IMR-90 (cell line): ENCODE results near the gene IL17REL. TPM values are rescaled to one million over a fixed set of nuclear protein-coding genes. Genes with fewer than 3 reads are reported as not detected.
A peak's percentile ranks its signal among the peaks of the same experiment; 100 is the strongest.

ENCODE experiments used
- ATAC-seq: fragments of 200-7000 bp; cut with Tn5 transposase; 2 replicates; pipeline ENCODE4 v1.9.1; 2020; ENCODE audit warnings: low read depth, mild to moderate bottlenecking, moderate library complexity
- BruUV-seq: library from RNA; stranded (reverse); fragments of 400-500 nt; replicated peaks from 2 replicates; lab custom pipeline; 2021; lab: Mats Ljungman, UMichigan
- CTCF ChIA-PET: fragments of 300-600 bp; formaldehyde crosslinking; extraction: SDS; loops from one replicate; lab custom pipeline; 2021; ENCODE audit warnings: antibody characterized with exemption; lab: Yijun Ruan, JAX
- POLR2A ChIA-PET: fragments of 300-600 bp; sonication (Branson Sonifier 250); formaldehyde crosslinking; loops from one replicate; lab custom pipeline; 2022; ENCODE audit warnings: antibody characterized with exemption; ENCODE audit not compliant: unreplicated experiment; lab: Charles Lee
- DNase-seq: peaks from one replicate; pipeline ENCODE4 v3.0.0; 2013
- H2AFZ ChIP-seq: replicated peaks from 2 replicates; pipeline ENCODE3; 2013; ENCODE audit warnings: low read length, mild to moderate bottlenecking; ENCODE audit not compliant: poor library complexity
- H2AK5ac ChIP-seq: 2 replicates; pipeline ENCODE4 v1.6.1; 2013; ENCODE audit warnings: low read depth, low read length, inconsistent platforms
- H2AK9ac ChIP-seq: replicated peaks from 2 replicates; pipeline ENCODE3; 2013; ENCODE audit warnings: mild to moderate bottlenecking, low read depth, low read length, moderate library complexity; ENCODE audit not compliant: poor library complexity
- H2BK120ac ChIP-seq: 2 replicates; pipeline ENCODE4 v1.6.1; 2013; ENCODE audit warnings: low read depth, low read length, inconsistent platforms
- H2BK15ac ChIP-seq: 3 replicates; pipeline ENCODE4 v1.6.1; 2013; ENCODE audit warnings: low read depth, low read length, inconsistent platforms
- H2BK20ac ChIP-seq: 2 replicates; pipeline ENCODE4 v1.6.1; 2013; ENCODE audit warnings: low read depth, mild to moderate bottlenecking, inconsistent platforms, low read length, moderate library complexity
- H2BK5ac ChIP-seq: 2 replicates; pipeline ENCODE4 v1.6.1; 2013; ENCODE audit warnings: mild to moderate bottlenecking, low read depth, low read length, inconsistent platforms; ENCODE audit not compliant: poor library complexity, severe bottlenecking
- H3K14ac ChIP-seq: replicated peaks from 2 replicates; pipeline ENCODE4 v1.6.1; 2013; ENCODE audit warnings: low read depth, low read length, inconsistent platforms
- H3K18ac ChIP-seq: 2 replicates; pipeline ENCODE4 v1.6.1; 2013; ENCODE audit warnings: low read depth, low read length, control low read depth
- H3K23ac ChIP-seq: 2 replicates; pipeline ENCODE4 v1.6.1; 2013; ENCODE audit warnings: low read depth, low read length, inconsistent platforms
- H3K27ac ChIP-seq: 2 replicates; pipeline ENCODE4 v1.5.1; 2013; ENCODE audit warnings: mild to moderate bottlenecking, control low read depth, low read length; ENCODE audit not compliant: insufficient read depth
- H3K27me3 ChIP-seq: 2 replicates; pipeline ENCODE4 v1.6.1; 2013; ENCODE audit warnings: low read length; ENCODE audit not compliant: control insufficient read depth, insufficient read depth
- H3K36me3 ChIP-seq: 2 replicates; pipeline ENCODE4 v1.6.1; 2013; ENCODE audit warnings: low read length, mixed read lengths; ENCODE audit not compliant: control insufficient read depth, insufficient read depth
- H3K4ac ChIP-seq: 2 replicates; pipeline ENCODE4 v1.6.1; 2013; ENCODE audit warnings: low read depth, low read length, inconsistent platforms
- H3K4me1 ChIP-seq: 2 replicates; pipeline ENCODE4 v1.6.1; 2013; ENCODE audit warnings: low read length, mixed read lengths; ENCODE audit not compliant: control insufficient read depth, insufficient read depth
- H3K4me2 ChIP-seq: 2 replicates; pipeline ENCODE4 v1.6.1; 2013; ENCODE audit warnings: low read depth, mild to moderate bottlenecking, control low read depth, low read length, moderate library complexity
- H3K4me3 ChIP-seq: 2 replicates; pipeline ENCODE4 v1.5.1; 2013; ENCODE audit warnings: low read depth, mild to moderate bottlenecking, control low read depth, low read length, moderate library complexity; ENCODE audit not compliant: insufficient read depth
- H3K56ac ChIP-seq: 2 replicates; pipeline ENCODE4 v1.6.1; 2013; ENCODE audit warnings: low read length, inconsistent platforms; ENCODE audit not compliant: insufficient read depth; ENCODE audit errors: extremely low read depth
- H3K79me1 ChIP-seq, 2 experiments: 2 replicates each; pipeline ENCODE4 v1.6.1; 2013; ENCODE audit warnings: low read length in 2 of 2, inconsistent platforms in 1 of 2, low read depth in 1 of 2
- H3K9ac ChIP-seq: 2 replicates; pipeline ENCODE4 v1.6.1; 2013; ENCODE audit warnings: low read depth, low read length, control low read depth
- H3K9me1 ChIP-seq: 2 replicates; pipeline ENCODE4 v1.6.1; 2013; ENCODE audit warnings: low read length, inconsistent platforms; ENCODE audit not compliant: insufficient read depth
- H3K9me3 ChIP-seq: 2 replicates; pipeline ENCODE4 v1.6.1; 2013; ENCODE audit warnings: low read length; ENCODE audit not compliant: control insufficient read depth, insufficient read depth
- H4K20me1 ChIP-seq: 2 replicates; pipeline ENCODE4 v1.6.1; 2013; ENCODE audit warnings: low read length, inconsistent platforms; ENCODE audit not compliant: insufficient read depth
- H4K5ac ChIP-seq: 2 replicates; pipeline ENCODE4 v1.6.1; 2013; ENCODE audit warnings: mild to moderate bottlenecking, low read depth, low read length, control low read depth
- H4K8ac ChIP-seq, 2 experiments: 2 replicates each; pipeline ENCODE4 v1.6.1; 2013; ENCODE audit warnings: low read depth in 2 of 2, low read length in 2 of 2, control low read depth in 1 of 2, inconsistent platforms in 1 of 2
- H4K91ac ChIP-seq: 2 replicates; pipeline ENCODE4 v1.6.1; 2013; ENCODE audit warnings: low read depth, low read length, inconsistent platforms; ENCODE audit not compliant: insufficient read depth
- BHLHE40 ChIP-seq: fragments of 150-350 bp; IDR thresholded peaks from 2 replicates; pipeline ENCODE4 v1.6.1; 2016; ENCODE audit warnings: mild to moderate bottlenecking, low read depth, low read length
- CEBPB ChIP-seq: IDR thresholded peaks from 2 replicates; pipeline ENCODE4 v1.6.1; 2012; ENCODE audit warnings: low read depth, low read length, improper control_type of control experiment
- CTCF ChIP-seq: conservative IDR thresholded peaks from 2 replicates; pipeline ENCODE4 v1.5.1; 2012; ENCODE audit warnings: mild to moderate bottlenecking, low read depth, low read length, improper control_type of control experiment
- MAFK ChIP-seq: IDR thresholded peaks from 2 replicates; pipeline ENCODE4 v1.6.1; 2012; ENCODE audit warnings: low read depth, low read length, improper control_type of control experiment
- MXI1 ChIP-seq: IDR thresholded peaks from 2 replicates; pipeline ENCODE4 v1.6.1; 2012; ENCODE audit warnings: low read depth, mild to moderate bottlenecking, low read length, moderate library complexity, borderline replicate concordance
- NFE2L2 ChIP-seq: fragments of 150-350 bp; IDR thresholded peaks from 2 replicates; pipeline ENCODE4 v1.6.1; 2016; ENCODE audit warnings: low read depth, mild to moderate bottlenecking, low read length
- POLR2A ChIP-seq: IDR thresholded peaks from 2 replicates; pipeline ENCODE4 v1.6.1; 2012; ENCODE audit warnings: mild to moderate bottlenecking, low read depth, low read length
- RCOR1 ChIP-seq: IDR thresholded peaks from 2 replicates; pipeline ENCODE4 v1.6.1; 2012; ENCODE audit warnings: mild to moderate bottlenecking, low read length, improper control_type of control experiment; ENCODE audit not compliant: insufficient replicate concordance
- RFX5 ChIP-seq: IDR thresholded peaks from 2 replicates; pipeline ENCODE4 v1.8.0; 2012; ENCODE audit warnings: low read depth, mild to moderate bottlenecking, low read length, moderate library complexity
- USF2 ChIP-seq: fragments of 150-350 bp; IDR thresholded peaks from 2 replicates; pipeline ENCODE4 v1.6.1; 2017; ENCODE audit warnings: mild to moderate bottlenecking, antibody characterized with exemption, low read length, low read depth
- WGBS, 2 experiments: methylation state at CpG; one replicate each; pipeline versions ENCODE4 v1.1.5 to v1.1.7; 2013; ENCODE audit warnings: missing lambda C conversion rate in 2 of 2; ENCODE audit not compliant: insufficient read length in 1 of 2; ENCODE audit errors: extremely low coverage in 2 of 2; 5-methylcytosine and 5-hydroxymethylcytosine counted together
- dilution Hi-C: fragments of 300-500 bp; cut with HindIII; formaldehyde crosslinking; loops from one replicate; pipeline ENCODE4 v1.14.3; 2018; ENCODE audit warnings: low sequenced_read_pairs; ENCODE audit not compliant: unreplicated experiment
- in situ Hi-C: fragments of 300-500 bp; cut with MboI; formaldehyde crosslinking; loops from 3 replicates; pipeline ENCODE4 v1.14.3; 2019; ENCODE audit warnings: low sequenced_read_pairs, inconsistent platforms, mixed read lengths
- intact Hi-C: fragments of 100-400 bp; cut with micrococcal nuclease; formaldehyde crosslinking; loops from 2 replicates; pipeline ENCODE4 v1.10.0; 2022
- polyA plus RNA-seq, 3 experiments: library from polyadenylated mRNA; depleted of rRNA; stranded (reverse); fragments of >200 nt; gene quantifications; 2 replicates each; pipeline ENCODE4 v1.2.3, GENCODE V29; 2012; ENCODE audit warnings: low replicate concordance in 1 of 3
- total RNA-seq: library from RNA; depleted of rRNA; stranded (reverse); fragments of >200 nt; gene quantifications from 2 replicates; pipeline ENCODE4 v1.2.3, GENCODE V29; 2012

Gene IL17REL
- total and polyA plus RNA-seq, 2 of the 4 experiments (the other 2 are of a cell fraction): not detected

GRCh38 chr22:49953680-49954344 lies 58.8 kb downstream of the IL17REL start:
- TF ChIP-seq CTCF (no peak), BHLHE40 (no peak), POLR2A (no peak), MXI1 (no peak), NFE2L2 (no peak), CEBPB (no peak), USF2 (no peak), MAFK (no peak), RCOR1 (no peak), RFX5 (no peak)
- H3K79me1 ChIP-seq: 0 out of 4 replicates have a peak, but pooled peaks cover 0 to 4% of the 10 kb centered on the region in 2 experiments
- H4K5ac ChIP-seq: peak overlapping the region; percentile 64
- no peak overlapping the region for H3K23ac ChIP-seq
- ChIA-PET CTCF (no interaction called here), POLR2A (no interaction called here)
- no peaks in the 10 kb centered on the region for H3K9me3 ChIP-seq
- H3K27ac ChIP-seq: peak overlapping the region; percentile 16; the same call in 1 of the 2 replicates
- WGBS, 2 experiments: 83% methylated on average over 9 of the region's 18 CpGs; no CpG with 5 or more reads in 1 of the 2 experiments
- peak overlapping the region; percentile 76 for H4K91ac ChIP-seq
- peak overlapping the region; percentile 99 for H2AK5ac ChIP-seq
- H3K4me3 ChIP-seq: no peak overlapping the region
- no peaks in the 10 kb centered on the region for H4K20me1 ChIP-seq
- peak overlapping the region; percentile 76 for H2AFZ ChIP-seq
- H2BK5ac ChIP-seq: peak overlapping the region; percentile 86
- H3K18ac ChIP-seq: peak overlapping the region; percentile 41; the same call in 1 of the 2 replicates
- H3K14ac ChIP-seq: peak overlapping the region; percentile 45; the same call in 1 of the 2 replicates
- H2BK15ac ChIP-seq: peak overlapping the region; percentile 71; the same call in 2 of the 3 replicates
- no peak overlapping the region for H3K4me2 ChIP-seq
- dilution Hi-C loops: no loop called here
- in situ Hi-C loops: no loop called here
- peak overlapping the region; percentile 68 for H2BK20ac ChIP-seq
- peak overlapping the region; percentile 100 for H3K4ac ChIP-seq
- H2AK9ac ChIP-seq: peak overlapping the region; percentile 99
- ATAC-seq (no peak), DNase-seq (no peak)
- no TSS peak for BruUV-seq
- H3K36me3 ChIP-seq: no peaks in the 10 kb centered on the region
- peak overlapping the region; percentile 94 for H2BK120ac ChIP-seq
- intact Hi-C loops: no loop called here
- peak overlapping the region in 1 of 2 experiments; percentile 56; a peak in 3 of 4 replicates for H4K8ac ChIP-seq
- H3K4me1 ChIP-seq: peaks cover 40% of the 10 kb centered on the region
- H3K27me3 ChIP-seq: no peaks in the 10 kb centered on the region
- peaks cover 23% of the 10 kb centered on the region for H3K9me1 ChIP-seq
- no peak overlapping the region for H3K56ac ChIP-seq
- no peak overlapping the region for H3K9ac ChIP-seq
